ENCODE results near the gene CIAPIN1. TPM values are rescaled to one million over a fixed set of nuclear protein-coding genes. Genes with fewer than 3 reads are reported as not detected.

The CIAPIN1 gene
- total RNA-seq, 1 experiment from 2014 or later: 82.8 TPM

DNA sequence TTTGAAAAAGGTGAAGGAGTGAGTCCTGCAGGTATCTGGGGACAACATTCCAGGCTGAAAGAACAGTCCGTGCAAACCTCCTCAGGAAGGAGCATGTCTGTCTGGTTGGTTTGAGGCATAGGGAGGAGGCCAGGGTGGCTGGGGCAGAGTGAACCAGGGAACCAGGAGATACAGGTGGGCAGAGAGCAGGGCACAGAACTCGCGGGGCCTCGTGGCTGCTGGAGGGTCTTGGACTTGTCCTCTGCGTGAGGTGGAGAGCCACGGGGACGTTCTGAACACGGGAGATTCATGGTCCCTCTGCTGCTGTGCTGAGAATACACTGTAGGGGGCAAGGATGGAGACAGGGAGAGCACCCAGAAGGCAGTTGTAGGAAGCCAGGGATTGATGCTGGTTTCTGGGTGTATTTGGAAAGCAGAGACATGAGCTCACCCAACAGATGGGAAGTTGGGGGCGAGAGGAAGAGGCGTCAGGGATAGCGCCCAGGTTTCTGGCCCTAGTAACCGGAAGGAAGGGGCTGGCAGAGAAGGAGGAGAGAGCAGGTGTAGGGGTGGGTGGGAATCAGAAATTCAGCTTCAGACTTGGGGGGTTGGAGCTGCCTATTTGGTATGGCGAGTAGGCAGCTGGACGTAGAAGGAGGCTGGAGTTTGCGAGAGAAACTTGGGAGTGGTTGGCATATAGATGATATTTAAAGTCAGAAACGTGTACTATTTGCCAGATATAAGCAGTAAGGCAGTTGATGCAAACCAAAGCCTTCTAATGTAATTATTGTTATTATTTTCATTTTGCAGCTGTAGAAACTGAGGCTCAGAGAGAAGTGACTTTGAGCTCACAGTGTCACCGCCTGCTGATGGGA, 43.0 kb downstream of the CIAPIN1 start, which contains the start of gene CCL17:
CCL17 (plus strand) TSS at position 803 of the 853 bp plus-strand sequence. CDS start 9,166 bp downstream, outside the sequence.
- Histone ChIP-seq H4K20me1 (ENCODE audit: control insufficient read depth, insufficient read depth, insufficient read length) (no peaks in the 10 kb centered on the region), H2BK20ac (ENCODE audit: low read depth, low read length, poor library complexity, severe bottlenecking) (no peak within 1 kb of the TSS), H3K27ac (ENCODE audit: insufficient read length, low read depth, low read length) (no peak within 1 kb of the TSS), H4K91ac (ENCODE audit: insufficient read length, low read depth, low read length) (no peak within 1 kb of the TSS), H2BK120ac (ENCODE audit: low read depth, low read length, poor library complexity, severe bottlenecking) (no peak within 1 kb of the TSS), H2AFZ (ENCODE audit: low read length) (no peak within 1 kb of the TSS), H2AK5ac (ENCODE audit: insufficient read length, low read length) (no peak within 1 kb of the TSS), H3K9ac (ENCODE audit: extremely low read depth, insufficient read length, low read length) (no peak within 1 kb of the TSS), H3K27me3 (ENCODE audit: insufficient read depth, low read length) (no peaks in the 10 kb centered on the region), H3K18ac (ENCODE audit: insufficient read length, low read depth, low read length) (no peak within 1 kb of the TSS), H3K4me1 (ENCODE audit: insufficient read depth, low read length) (no peaks in the 10 kb centered on the region), H3K56ac (ENCODE audit: insufficient read length, low read depth, low read length) (no peak within 1 kb of the TSS), H3K4ac (ENCODE audit: low read depth, low read length) (no peak within 1 kb of the TSS), H2BK12ac (ENCODE audit: insufficient read length, low read depth, low read length) (no peak within 1 kb of the TSS), H3K79me1 (ENCODE audit: insufficient read depth, low read depth, low read length, poor library complexity, severe bottlenecking) (no peaks in the 10 kb centered on the region), H4K5ac (ENCODE audit: insufficient read length, low read depth, low read length) (no peak within 1 kb of the TSS), H3T11ph (ENCODE audit: low read length) (no peak within 1 kb of the TSS), H3K23ac (ENCODE audit: insufficient read length, low read depth, low read length) (no peak within 1 kb of the TSS), H4K8ac (replicated peaks; ENCODE audit: insufficient read length, low read depth, low read length) (no peak within 1 kb of the TSS), H2BK5ac (ENCODE audit: insufficient read length, low read length) (no peak within 1 kb of the TSS), H3K9me3 (ENCODE audit: control insufficient read depth, low read depth, low read length) (no peaks in the 10 kb centered on the region), H3K23me2 (ENCODE audit: insufficient read length, low read depth, low read length, poor library complexity, severe bottlenecking) (no peaks in the 10 kb centered on the region), H3K4me2 (ENCODE audit: insufficient read depth, insufficient read length, low read length) (no peak within 1 kb of the TSS), H2BK15ac (ENCODE audit: low read depth, low read length) (no peak within 1 kb of the TSS), H3K14ac (ENCODE audit: insufficient read depth, low read length) (no peak within 1 kb of the TSS), H3K79me2 (ENCODE audit: insufficient read depth, low read length) (no peaks in the 10 kb centered on the region)
- 0 out of 7 replicates have a peak within 1 kb of the TSS, but pooled peaks of 2 of the 3 experiments have one; percentile 10 to 13 for H3K27ac Mint-ChIP-seq
- H3K9me3 Mint-ChIP-seq: no peaks in the 10 kb centered on the region; a peak in 1 of 5 replicates
- peaks cover 6% of the 10 kb centered on the region for H3K27me3 Mint-ChIP-seq (ENCODE audit: low read depth)
- no peak within 1 kb of the TSS; a peak in 1 of 5 replicates for H3K4me3 Mint-ChIP-seq
- WGBS (ENCODE audit: extremely low coverage, insufficient read length, low lambda C conversion rate): no CpG with 5 or more reads among the region's 17 CpGs
- H3K4me1 Mint-ChIP-seq: no peaks in the 10 kb centered on the region
- no peak for DNase-seq
- H3K36me3 Mint-ChIP-seq (ENCODE audit: insufficient read depth in 1 of 3, low read depth in 3 of 3): no peaks in the 10 kb centered on the region
- TF ChIP-seq, protein P1, sequence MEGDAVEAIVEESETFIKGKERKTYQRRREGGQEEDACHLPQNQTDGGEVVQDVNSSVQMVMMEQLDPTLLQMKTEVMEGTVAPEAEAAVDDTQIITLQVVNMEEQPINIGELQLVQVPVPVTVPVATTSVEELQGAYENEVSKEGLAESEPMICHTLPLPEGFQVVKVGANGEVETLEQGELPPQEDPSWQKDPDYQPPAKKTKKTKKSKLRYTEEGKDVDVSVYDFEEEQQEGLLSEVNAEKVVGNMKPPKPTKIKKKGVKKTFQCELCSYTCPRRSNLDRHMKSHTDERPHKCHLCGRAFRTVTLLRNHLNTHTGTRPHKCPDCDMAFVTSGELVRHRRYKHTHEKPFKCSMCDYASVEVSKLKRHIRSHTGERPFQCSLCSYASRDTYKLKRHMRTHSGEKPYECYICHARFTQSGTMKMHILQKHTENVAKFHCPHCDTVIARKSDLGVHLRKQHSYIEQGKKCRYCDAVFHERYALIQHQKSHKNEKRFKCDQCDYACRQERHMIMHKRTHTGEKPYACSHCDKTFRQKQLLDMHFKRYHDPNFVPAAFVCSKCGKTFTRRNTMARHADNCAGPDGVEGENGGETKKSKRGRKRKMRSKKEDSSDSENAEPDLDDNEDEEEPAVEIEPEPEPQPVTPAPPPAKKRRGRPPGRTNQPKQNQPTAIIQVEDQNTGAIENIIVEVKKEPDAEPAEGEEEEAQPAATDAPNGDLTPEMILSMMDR (conservative IDR thresholded peaks at IDR 0.05): no peak

All from H9 (cell line).